H1 (cell line): ENCODE data around the gene ZNF77. TPM values are rescaled to one million over a fixed set of nuclear protein-coding genes. Genes with fewer than 3 reads are reported as not detected.
A peak's percentile ranks its signal among the peaks of the same experiment; 100 is the strongest.

Experiments used
- CTCF ChIA-PET: fragments of 300-600 bp; sonication (Branson Sonifier 250); formaldehyde crosslinking; loops from one replicate; lab custom pipeline; 2021; ENCODE audit not compliant: partially characterized antibody; lab: Charles Lee
- POLR2A ChIA-PET: fragments of 300-600 bp; sonication (Branson Sonifier 250); formaldehyde crosslinking; loops from one replicate; lab custom pipeline; 2021; ENCODE audit warnings: inconsistent platforms; ENCODE audit not compliant: partially characterized antibody; lab: Charles Lee
- DNase-seq, 2 experiments: peaks; one replicate each; pipeline versions ENCODE4 v3.0.0 to v3.0.0-alpha.2; 2010 to 2022; ENCODE audit warnings: low spot score in 2 of 2, low read depth in 1 of 2, mixed read lengths in 1 of 2
- FAIRE-seq: peaks from 2 replicates; lab custom pipeline; 2011; peaks lifted over from hg19 to GRCh38; lab: Jason Lieb, UNC
- H2AFZ ChIP-seq: 2 replicates; pipeline ENCODE4 v1.8.1; 2012; ENCODE audit warnings: low read length, inconsistent platforms
- H2AK5ac ChIP-seq: 2 replicates; pipeline ENCODE4 v1.6.1; 2013; ENCODE audit warnings: low read depth, low read length
- H2BK120ac ChIP-seq: replicated peaks from 2 replicates; pipeline ENCODE3; 2013; ENCODE audit warnings: low read depth, low read length, inconsistent platforms
- H2BK12ac ChIP-seq: 2 replicates; pipeline ENCODE4 v1.6.1; 2013; ENCODE audit warnings: low read depth, low read length
- H2BK15ac ChIP-seq: 2 replicates; pipeline ENCODE4 v1.6.1; 2013; ENCODE audit warnings: low read length
- H2BK20ac ChIP-seq: 2 replicates; pipeline ENCODE4 v1.6.1; 2013; ENCODE audit warnings: low read length
- H2BK5ac ChIP-seq: 2 replicates; pipeline ENCODE4 v1.6.1; 2013; ENCODE audit warnings: low read depth, low read length
- H3K14ac ChIP-seq: 2 replicates; pipeline ENCODE4 v1.6.1; 2013; ENCODE audit warnings: inconsistent platforms; ENCODE audit not compliant: insufficient read length
- H3K18ac ChIP-seq: 2 replicates; pipeline ENCODE4 v1.6.1; 2013; ENCODE audit warnings: low read length; ENCODE audit errors: extremely low read depth
- H3K23ac ChIP-seq: 2 replicates; pipeline ENCODE4 v1.6.1; 2013; ENCODE audit warnings: inconsistent platforms; ENCODE audit not compliant: insufficient read length
- H3K23me2 ChIP-seq: 2 replicates; pipeline ENCODE4 v1.6.1; 2013; ENCODE audit warnings: low read depth, low read length
- H3K27ac ChIP-seq: 2 replicates; pipeline ENCODE4 v1.6.1; 2011; ENCODE audit warnings: low read depth, low read length, inconsistent platforms
- H3K27me3 ChIP-seq, 4 experiments: replicated peaks in 1 of 4; 1 replicate in 1 of 4; 2 replicates in 3 of 4; pipeline versions ENCODE4 v1.6.1 to v1.8.1; 2011 to 2013; ENCODE audit warnings: low read length in 3 of 4, mild to moderate bottlenecking in 3 of 4, inconsistent platforms in 2 of 4, mixed read lengths in 2 of 4, moderate library complexity in 1 of 4; ENCODE audit not compliant: control insufficient read depth in 3 of 4, insufficient read depth in 3 of 4; ENCODE audit errors: extremely low read depth in 1 of 4
- H3K36me3 ChIP-seq, 4 experiments: 2 replicates each; pipeline versions ENCODE4 v1.6.1 to v1.8.1; 2011 to 2013; ENCODE audit warnings: mild to moderate bottlenecking in 4 of 4, low read length in 3 of 4, moderate library complexity in 2 of 4, control low read depth in 1 of 4, inconsistent platforms in 1 of 4; ENCODE audit not compliant: insufficient read depth in 4 of 4, control insufficient read depth in 2 of 4
- H3K4ac ChIP-seq: replicated peaks from 2 replicates; pipeline ENCODE3; 2013; ENCODE audit warnings: low read length, low read depth, mixed read lengths, inconsistent platforms; ENCODE audit not compliant: insufficient read length
- H3K4me1 ChIP-seq, 4 experiments: replicated peaks in 1 of 4; 1 replicate in 1 of 4; 2 replicates in 3 of 4; pipeline versions ENCODE4 v1.6.1 to v1.8.1; 2011 to 2013; ENCODE audit warnings: low read length in 3 of 4, inconsistent platforms in 2 of 4, mixed read lengths in 1 of 4; ENCODE audit not compliant: insufficient read depth in 4 of 4, control insufficient read depth in 3 of 4
- H3K4me2 ChIP-seq, 2 experiments: 2 replicates each; pipeline versions ENCODE4 v1.6.1 to v1.8.1; 2011 to 2013; ENCODE audit warnings: low read depth in 2 of 2, low read length in 2 of 2, control low read depth in 1 of 2, inconsistent platforms in 1 of 2, mild to moderate bottlenecking in 1 of 2; ENCODE audit not compliant: insufficient read depth in 1 of 2
- H3K4me3 ChIP-seq, 4 experiments: fragments of 200-600, 300-600 bp in 1 of 4; sonication (generic), shearing (Covaris generic), sonication (Bioruptor Twin) in 1 of 4; 2 replicates each; pipeline versions ENCODE4 v1.5.1 to v1.8.1; 2011 to 2016; ENCODE audit warnings: low read length in 4 of 4, low read depth in 3 of 4, control low read depth in 2 of 4, inconsistent platforms in 2 of 4, mild to moderate bottlenecking in 2 of 4, mixed read lengths in 1 of 4, moderate library complexity in 1 of 4; ENCODE audit not compliant: insufficient read depth in 2 of 4; ENCODE audit errors: extremely low read depth in 1 of 4
- H3K56ac ChIP-seq: replicated peaks from 2 replicates; pipeline ENCODE3; 2013; ENCODE audit warnings: low read depth, mild to moderate bottlenecking, mixed read lengths, low read length, inconsistent platforms; ENCODE audit not compliant: insufficient read length
- H3K79me1 ChIP-seq: 2 replicates; pipeline ENCODE4 v1.6.1; 2013; ENCODE audit warnings: low read depth, low read length, control low read depth
- H3K79me2 ChIP-seq, 2 experiments: 2 replicates each; pipeline versions ENCODE4 v1.6.1 to v1.8.1; 2012 to 2013; ENCODE audit warnings: low read length in 2 of 2, mild to moderate bottlenecking in 2 of 2, inconsistent platforms in 1 of 2; ENCODE audit not compliant: insufficient read depth in 2 of 2, control insufficient read depth in 1 of 2
- H3K9ac ChIP-seq, 4 experiments: replicated peaks in 1 of 4; 1 replicate in 1 of 4; 2 replicates in 3 of 4; pipeline versions ENCODE4 v1.6.1 to v1.8.1; 2011 to 2013; ENCODE audit warnings: low read depth in 3 of 4, low read length in 3 of 4, control low read depth in 2 of 4, mild to moderate bottlenecking in 2 of 4, moderate library complexity in 2 of 4, inconsistent platforms in 1 of 4; ENCODE audit errors: extremely low read depth in 1 of 4
- H3K9me3 ChIP-seq, 2 experiments: 2 replicates each; pipeline versions ENCODE4 v1.6.1 to v1.8.1; 2012 to 2013; ENCODE audit warnings: mild to moderate bottlenecking in 2 of 2, moderate library complexity in 2 of 2, control low read depth in 1 of 2, inconsistent platforms in 1 of 2, low read depth in 1 of 2, low read length in 1 of 2, mixed read lengths in 1 of 2; ENCODE audit not compliant: insufficient read depth in 2 of 2
- H4K20me1 ChIP-seq, 2 experiments: replicated peaks in 1 of 2; 2 replicates each; pipeline versions ENCODE3 to v1.8.1; 2011 to 2013; ENCODE audit warnings: inconsistent platforms in 2 of 2, low read length in 2 of 2, mild to moderate bottlenecking in 1 of 2; ENCODE audit not compliant: insufficient read depth in 2 of 2, control insufficient read depth in 1 of 2
- H4K5ac ChIP-seq: 2 replicates; pipeline ENCODE4 v1.6.1; 2013; ENCODE audit warnings: low read length, low read depth, mixed read lengths, inconsistent platforms; ENCODE audit not compliant: insufficient read length
- H4K8ac ChIP-seq: 2 replicates; pipeline ENCODE4 v1.8.0; 2013; ENCODE audit warnings: mild to moderate bottlenecking, moderate library complexity, low read length, inconsistent platforms; ENCODE audit not compliant: insufficient read depth; ENCODE audit errors: extremely low read depth
- H4K91ac ChIP-seq: replicated peaks from 2 replicates; pipeline ENCODE3; 2013; ENCODE audit warnings: low read length, mixed read lengths, inconsistent platforms; ENCODE audit not compliant: insufficient read length
- CBX8 ChIP-seq: fragments of 300-800, 300-1000 bp; sonication (generic); IDR thresholded peaks from 2 replicates; pipeline ENCODE4 v1.7.1; 2016; ENCODE audit warnings: low read depth, low read length, borderline replicate concordance
- KDM1A ChIP-seq: fragments of 200-600, 300-600 bp; sonication (generic); IDR thresholded peaks from 2 replicates; pipeline ENCODE4 v1.7.1; 2016; ENCODE audit warnings: mild to moderate bottlenecking, low read length, borderline replicate concordance
- WGBS, 2 experiments: shearing (Covaris generic) in 1 of 2; methylation state at CpG; one replicate each; pipeline versions ENCODE4 v1.1.6 to v1.1.7; 2013 to 2015; ENCODE audit warnings: low lambda C conversion rate in 2 of 2, mixed read lengths in 2 of 2, inconsistent platforms in 1 of 2, low coverage in 1 of 2, missing lambda C conversion rate in 1 of 2; ENCODE audit not compliant: insufficient replicate concordance in 2 of 2, insufficient coverage in 1 of 2, insufficient read length in 1 of 2; ENCODE audit errors: extremely low coverage in 1 of 2, missing lambda C conversion rate in 1 of 2; 5-methylcytosine and 5-hydroxymethylcytosine counted together
- polyA plus RNA-seq, 7 experiments: library from polyadenylated mRNA; depleted of rRNA in 3 of 7; stranded (reverse) in 5 of 7; unstranded in 2 of 7; fragments of >200 nt in 5 of 7; fragments of 200-250 nt in 2 of 7; gene quantifications; 1 replicate in 5 of 7; 2 replicates in 1 of 7; 4 replicates in 1 of 7; pipeline versions ENCODE4 v1.2.1 to v1.2.3, GENCODE V29; 2011 to 2013; ENCODE audit warnings: missing spikeins in 2 of 7, mixed read lengths in 2 of 7
- total RNA-seq: library from RNA; stranded (reverse); fragmentation: NEBNext Ultra II Directional; extraction: Animal tissue kit (Norgen Biotek cat#: 25700); gene quantifications from 2 replicates; pipeline ENCODE4 v1.2.1, GENCODE V29; 2021

ZNF77 gene
- total and polyA plus RNA-seq, 2 of the 8 experiments (the other 6 are each of a cell fraction or from before 2014, with no cell fraction given): 2.9 to 4.7 TPM

GRCh38 chr19:2981898-2982297 is 37.1 kb upstream of the ZNF77 start:
- H4K91ac ChIP-seq: no peak overlapping the region
- no peak overlapping the region for H2BK5ac ChIP-seq
- no peak overlapping the region for H3K4me2 ChIP-seq
- no peaks in the 10 kb centered on the region for H3K79me2 ChIP-seq
- H3K4ac ChIP-seq: no peak overlapping the region
- no peak overlapping the region for H2BK20ac ChIP-seq
- no peak overlapping the region for H3K14ac ChIP-seq
- WGBS, 2 experiments: 92% methylated on average over 5 of the region's 5 CpGs; no CpG with 5 or more reads in 1 of the 2 experiments
- H2BK12ac ChIP-seq: no peak overlapping the region
- H3K56ac ChIP-seq: no peak overlapping the region
- no peak overlapping the region for H2AFZ ChIP-seq
- ChIA-PET CTCF (interaction anchor here (0.7 to 1.6 kb wide), 4 partner anchors 55 to 182 kb away, joined by 3 to 5 read pairs (median 4); no protein-coding TSS in a partner anchor), POLR2A (no interaction called here)
- H2AK5ac ChIP-seq: no peak overlapping the region
- H3K27me3 ChIP-seq: peaks cover 0 to 5% (median 4%) of the 10 kb centered on the region in 4 experiments; a peak in 2 of 7 replicates
- H3K4me3 ChIP-seq: no peak overlapping the region
- TF ChIP-seq CBX8 (no peak), KDM1A (peak; percentile 31; the same call in 1 of the 2 replicates)
- no peaks in the 10 kb centered on the region for H4K20me1 ChIP-seq
- peaks cover 3 to 24% (median 17%) of the 10 kb centered on the region in 4 experiments for H3K4me1 ChIP-seq
- H2BK120ac ChIP-seq: no peak overlapping the region
- H2BK15ac ChIP-seq: no peak overlapping the region
- H4K5ac ChIP-seq: no peak overlapping the region
- no peak overlapping the region for H4K8ac ChIP-seq
- no peak for FAIRE-seq
- peaks cover 5% of the 10 kb centered on the region; the same call in 1 of the 2 replicates for H3K23me2 ChIP-seq
- no peak for DNase-seq
- H3K18ac ChIP-seq: no peak overlapping the region
- H3K9me3 ChIP-seq: no peaks in the 10 kb centered on the region
- H3K9ac ChIP-seq: no peak overlapping the region
- no peaks in the 10 kb centered on the region for H3K79me1 ChIP-seq
- H3K27ac ChIP-seq: no peak overlapping the region
- H3K36me3 ChIP-seq: no peaks in the 10 kb centered on the region
- H3K23ac ChIP-seq: no peak overlapping the region
